Ammon's horn (tissue), 1 donor: ENCODE measurements around the gene GPNMB.
"Not testable (repeated sequence)": the region's sequence is repeated elsewhere in the genome, so short reads cannot be mapped to it uniquely, and the experiment has no call there.

Source experiments
- DNase-seq: peaks from one replicate; pipeline ENCODE4 v3.0.0-alpha.2; 2016; ENCODE audit warnings: low spot score

The GPNMB gene

DNA sequence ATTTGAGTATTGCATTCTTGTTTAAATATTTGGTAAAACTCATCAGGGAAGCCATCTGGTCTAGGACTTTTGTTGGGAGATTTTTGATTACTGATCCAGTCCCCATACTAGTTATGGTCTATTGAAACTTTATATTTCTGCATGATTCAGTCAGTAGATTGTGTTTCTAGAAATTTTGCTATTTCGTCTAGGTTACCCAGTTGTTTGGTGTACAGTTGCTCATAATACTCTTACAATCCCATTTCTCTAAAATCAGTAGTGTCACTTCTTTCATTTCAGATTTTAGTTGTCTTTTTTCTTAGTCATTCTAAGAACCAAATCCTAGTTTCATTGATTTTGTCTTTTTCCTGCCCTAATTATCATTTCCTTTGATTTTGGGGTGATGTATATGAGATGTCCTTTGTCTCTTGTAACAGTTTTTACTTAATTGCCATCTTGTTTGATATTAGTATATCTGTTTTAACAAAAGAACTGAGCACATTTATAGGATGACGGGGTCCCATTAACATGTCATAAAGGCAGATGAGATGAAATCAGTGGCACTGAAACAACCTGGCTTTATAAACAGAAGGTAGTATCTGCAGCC, 60.5 kb downstream of the GPNMB start:
- DNase-seq: no peak

DNA sequence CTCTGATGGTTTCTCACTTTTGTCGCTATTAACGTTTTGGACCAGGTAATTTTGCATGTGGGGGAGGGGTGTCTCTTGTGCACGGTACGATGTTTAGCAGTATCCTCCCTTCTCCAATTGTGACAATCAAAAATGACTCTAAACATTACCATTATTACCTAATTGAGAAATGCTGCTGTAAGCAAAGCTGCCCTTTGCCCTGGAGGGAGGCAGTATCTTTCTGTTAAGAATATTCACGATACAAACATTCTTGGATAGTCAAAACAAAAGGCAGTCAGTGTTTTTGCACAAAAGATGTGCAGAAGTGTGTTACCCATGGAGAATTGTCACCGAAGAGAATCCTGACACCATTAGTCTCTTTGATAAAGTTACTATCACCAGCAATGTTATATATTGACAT, 62.2 kb downstream of the GPNMB start:
- DNase-seq: no peak

DNA sequence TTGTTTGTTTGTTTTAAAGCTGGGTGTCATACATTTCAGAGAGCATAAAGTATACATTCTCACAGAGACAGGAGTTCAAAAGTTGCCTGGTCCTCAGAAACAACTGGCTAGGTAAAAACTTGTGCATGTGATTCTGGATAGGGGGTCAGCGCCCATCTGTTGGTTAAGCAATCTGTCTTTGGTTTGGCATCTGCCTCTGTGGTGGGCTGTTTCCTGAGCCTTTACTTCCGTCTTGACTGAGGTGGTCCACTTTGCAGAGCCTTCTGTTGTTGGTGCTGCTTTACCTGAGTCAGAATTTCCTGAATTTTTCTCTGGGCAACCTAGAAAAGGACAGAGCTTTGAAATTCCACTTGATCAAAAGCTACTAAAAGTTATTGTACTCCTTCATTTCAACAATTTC, 65.6 kb downstream of the GPNMB start:
- not testable (repeated sequence) for DNase-seq

DNA sequence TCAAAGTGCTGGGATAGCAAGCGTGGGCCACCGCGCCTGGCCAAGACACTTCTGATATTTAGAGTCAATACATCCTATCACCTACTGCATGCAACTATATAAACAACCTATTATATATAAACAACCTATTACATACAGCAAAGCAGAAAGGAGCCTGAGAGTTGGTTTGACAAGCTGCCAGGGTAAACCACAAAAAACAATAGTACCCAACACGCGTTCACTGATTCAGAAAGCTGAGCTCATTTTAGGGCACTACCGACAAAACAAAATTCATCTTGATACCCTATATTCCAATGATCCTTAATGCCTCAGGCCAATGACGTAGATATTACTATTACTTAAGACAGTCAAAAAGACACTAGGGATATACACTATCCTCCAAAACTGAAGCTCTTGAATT, 68.8 kb downstream of the GPNMB start:
- DNase-seq: no peak
